GM19463 (cell line): ENCODE measurements around the gene SGTA.
"Not testable (repeated sequence)": the region's sequence is repeated elsewhere in the genome, so short reads cannot be mapped to it uniquely, and the experiment has no call there.

ENCODE experiments used
- ATAC-seq: cut with Tn5 transposase; IDR thresholded peaks from one replicate; pipeline ENCODE4 v1.9.1; 2021; ENCODE audit warnings: mild to moderate bottlenecking, moderate library complexity; ENCODE audit not compliant: unreplicated experiment

Gene SGTA

GRCh38 chr19:2782936-2783780 lies at the start of gene SGTA:
Gene SGTA, minus strand, starts transcription at chr19:2783273. Its CDS starts 14,205 bp downstream, at chr19:2769068.
- ATAC-seq, result peak; percentile 73

GRCh38 chr19:2827840-2828489 lies 44.9 kb upstream of the SGTA start:
- ATAC-seq, result no peak

- ATAC-seq, result no peak
These were observed 43.9 kb upstream of the SGTA start for GRCh38 chr19:2827022-2827421.

GRCh38 chr19:2824129-2824528 lies 41.1 kb upstream of the SGTA start:
- ATAC-seq, result no peak

- no peak for ATAC-seq
These were observed 40.6 kb upstream of the SGTA start for GRCh38 chr19:2823646-2824045.

GRCh38 chr19:2822846-2823245 lies 39.8 kb upstream of the SGTA start:
- no peak for ATAC-seq

GRCh38 chr19:2820112-2820702 lies 37.1 kb upstream of the SGTA start:
- no peak for ATAC-seq

GRCh38 chr19:2819540-2820111 lies 36.6 kb upstream of the SGTA start, which contains the start of gene ZNF554:
Gene ZNF554, plus strand, starts transcription at chr19:2819868. Its CDS starts 204 bp downstream, at chr19:2820072.
- ATAC-seq, result peak; percentile 86

GRCh38 chr19:2817237-2817829 lies 34.3 kb upstream of the SGTA start:
- not testable (repeated sequence) for ATAC-seq

- no peak for ATAC-seq
These were observed 33.6 kb upstream of the SGTA start for GRCh38 chr19:2816641-2817040.

GRCh38 chr19:2815923-2816322 lies 32.9 kb upstream of the SGTA start:
- ATAC-seq, result no peak

- ATAC-seq, result no peak
These were observed 32.1 kb upstream of the SGTA start for GRCh38 chr19:2815191-2815614.

GRCh38 chr19:2814426-2814825 lies 31.4 kb upstream of the SGTA start:
- ATAC-seq, result no peak

GRCh38 chr19:2813235-2814160 lies 30.4 kb upstream of the SGTA start:
- no peak for ATAC-seq

GRCh38 chr19:2812414-2813234 lies 29.6 kb upstream of the SGTA start:
- ATAC-seq, result no peak

GRCh38 chr19:2811735-2812413 lies 28.8 kb upstream of the SGTA start:
- ATAC-seq, result no peak

GRCh38 chr19:2811221-2811722 lies 28.2 kb upstream of the SGTA start:
- ATAC-seq, result no peak
